KMS-11 (cell line): ENCODE measurements around the gene DNTTIP2.
A peak's percentile ranks its signal among the peaks of the same experiment; 100 is the strongest.

ENCODE experiments used
- H2AFZ ChIP-seq: fragments of 200-600 bp; sonication (generic); 2 replicates; pipeline ENCODE4 v1.6.1; 2016; ENCODE audit warnings: antibody characterized with exemption, mixed run types, low read depth
- H3K27ac ChIP-seq: fragments of 200-600 bp; sonication (generic); 2 replicates; pipeline ENCODE4 v1.6.1; 2016; ENCODE audit warnings: mild to moderate bottlenecking, mixed run types
- H3K27me3 ChIP-seq: fragments of 200-600 bp; sonication (generic); 2 replicates; pipeline ENCODE4 v1.6.1; 2017; ENCODE audit warnings: mild to moderate bottlenecking, low read depth, mixed run types, moderate library complexity; ENCODE audit not compliant: insufficient read depth
- H3K36me3 ChIP-seq: fragments of 200-600 bp; sonication (generic); 2 replicates; pipeline ENCODE4 v1.6.1; 2017; ENCODE audit warnings: mild to moderate bottlenecking, mixed run types; ENCODE audit not compliant: insufficient read depth
- H3K4me1 ChIP-seq: fragments of 200-600 bp; sonication (generic); 2 replicates; pipeline ENCODE4 v1.6.1; 2016; ENCODE audit warnings: mild to moderate bottlenecking, low read depth, mixed run types; ENCODE audit not compliant: poor library complexity, severe bottlenecking
- H3K4me2 ChIP-seq: fragments of 200-600 bp; sonication (generic); 2 replicates; pipeline ENCODE4 v1.7.0; 2016; ENCODE audit warnings: mild to moderate bottlenecking, mixed run types
- H3K4me3 ChIP-seq: fragments of 200-600 bp; sonication (generic); IDR thresholded peaks from 2 replicates; pipeline ENCODE4 v1.6.1; 2017; ENCODE audit warnings: low read depth, low read length, mixed read lengths; ENCODE audit not compliant: insufficient read depth
- H3K79me2 ChIP-seq: fragments of 200-600 bp; sonication (generic); 2 replicates; pipeline ENCODE4 v1.6.1; 2016; ENCODE audit warnings: low read depth, mixed run types; ENCODE audit not compliant: insufficient read depth
- H3K9ac ChIP-seq: fragments of 200-600 bp; sonication (generic); 2 replicates; pipeline ENCODE4 v1.6.1; 2016; ENCODE audit warnings: mild to moderate bottlenecking, mixed run types
- H4K20me1 ChIP-seq: fragments of 200-600 bp; sonication (generic); 2 replicates; pipeline ENCODE4 v1.6.1; 2016; ENCODE audit warnings: mild to moderate bottlenecking, mixed run types; ENCODE audit not compliant: insufficient read depth
- TF ChIP-seq, protein P1 (sequence below): fragments of 200-600 bp; sonication (generic); conservative IDR thresholded peaks from 2 replicates; pipeline ENCODE4 v1.6.1; 2017; ENCODE audit warnings: low read depth, mild to moderate bottlenecking, antibody characterized with exemption, low read length, moderate library complexity, mixed read lengths

The DNTTIP2 gene

GRCh38 chr1:93910305-93910704, 31.3 kb upstream of the DNTTIP2 start:
- Histone ChIP-seq H3K27ac (no peak overlapping the region), H3K4me3 (no peak overlapping the region), H3K79me2 (peaks cover 30% of the 10 kb centered on the region), H3K4me1 (peaks cover 24% of the 10 kb centered on the region), H4K20me1 (no peaks in the 10 kb centered on the region), H3K36me3 (no peaks in the 10 kb centered on the region), H3K27me3 (no peaks in the 10 kb centered on the region), H2AFZ (no peak overlapping the region), H3K9ac (no peak overlapping the region), H3K4me2 (peak overlapping the region; percentile 52)
- TF ChIP-seq, protein P1, sequence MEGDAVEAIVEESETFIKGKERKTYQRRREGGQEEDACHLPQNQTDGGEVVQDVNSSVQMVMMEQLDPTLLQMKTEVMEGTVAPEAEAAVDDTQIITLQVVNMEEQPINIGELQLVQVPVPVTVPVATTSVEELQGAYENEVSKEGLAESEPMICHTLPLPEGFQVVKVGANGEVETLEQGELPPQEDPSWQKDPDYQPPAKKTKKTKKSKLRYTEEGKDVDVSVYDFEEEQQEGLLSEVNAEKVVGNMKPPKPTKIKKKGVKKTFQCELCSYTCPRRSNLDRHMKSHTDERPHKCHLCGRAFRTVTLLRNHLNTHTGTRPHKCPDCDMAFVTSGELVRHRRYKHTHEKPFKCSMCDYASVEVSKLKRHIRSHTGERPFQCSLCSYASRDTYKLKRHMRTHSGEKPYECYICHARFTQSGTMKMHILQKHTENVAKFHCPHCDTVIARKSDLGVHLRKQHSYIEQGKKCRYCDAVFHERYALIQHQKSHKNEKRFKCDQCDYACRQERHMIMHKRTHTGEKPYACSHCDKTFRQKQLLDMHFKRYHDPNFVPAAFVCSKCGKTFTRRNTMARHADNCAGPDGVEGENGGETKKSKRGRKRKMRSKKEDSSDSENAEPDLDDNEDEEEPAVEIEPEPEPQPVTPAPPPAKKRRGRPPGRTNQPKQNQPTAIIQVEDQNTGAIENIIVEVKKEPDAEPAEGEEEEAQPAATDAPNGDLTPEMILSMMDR: no peak

DNA sequence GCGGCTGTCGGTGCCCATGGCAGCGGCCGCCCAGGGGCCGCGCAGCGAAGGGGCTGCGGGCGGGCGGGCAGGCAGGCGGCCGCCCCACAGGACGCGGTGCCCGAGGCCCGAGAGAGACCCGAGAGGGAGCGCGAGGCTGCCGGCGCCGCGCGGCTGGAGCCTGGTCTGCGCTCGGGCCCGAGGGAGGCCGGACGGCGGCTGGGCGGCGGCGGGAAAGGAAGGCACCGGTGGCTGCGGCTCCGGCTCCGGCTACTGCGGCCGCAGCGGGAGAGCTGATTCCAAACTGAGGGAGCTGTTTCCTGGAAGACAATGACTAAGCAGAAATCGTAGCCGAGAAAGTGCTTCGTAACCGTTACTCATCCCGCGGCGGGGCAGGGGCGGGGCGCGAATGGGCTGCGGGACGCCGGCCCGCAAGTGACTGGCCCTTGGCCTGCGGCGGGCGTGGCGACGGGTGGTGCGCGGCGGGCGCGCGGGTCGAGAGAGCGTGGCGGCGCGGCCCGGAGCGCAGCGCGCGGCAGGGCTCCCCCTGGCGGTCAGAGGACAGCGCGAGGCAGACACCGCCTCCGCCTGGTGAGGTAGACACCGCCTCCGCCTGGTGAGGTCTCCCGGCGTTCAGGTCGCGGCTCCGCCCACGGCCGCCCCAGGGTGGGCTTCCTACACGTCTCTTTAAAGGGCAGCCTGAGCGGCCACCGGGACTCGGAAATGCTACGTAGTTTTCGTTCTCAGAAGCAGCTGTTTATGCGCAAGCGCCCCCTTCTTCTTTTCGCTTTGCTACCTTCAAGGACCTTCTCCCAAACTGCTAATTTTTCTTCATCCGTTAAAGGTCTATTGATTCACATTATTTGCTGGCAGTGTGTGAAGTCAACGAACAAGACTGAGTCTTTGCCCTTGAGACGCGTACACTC, 30.4 kb upstream of the DNTTIP2 start, which contains the start of gene GCLM:
TSS of gene GCLM (minus strand) at position 285 of the 905 bp plus-strand sequence. CDS start at position 18, 267 bp downstream.
- H3K4me3 ChIP-seq: peak within 1 kb of the TSS; percentile 50
- peak within 1 kb of the TSS; percentile 64 for H2AFZ ChIP-seq
- H3K9ac ChIP-seq: peak within 1 kb of the TSS; percentile 85
- H3K27ac ChIP-seq: peak within 1 kb of the TSS; percentile 82
- H3K4me1 ChIP-seq: peaks cover 33% of the 10 kb centered on the region
- no peaks in the 10 kb centered on the region for H4K20me1 ChIP-seq
- peaks cover 38% of the 10 kb centered on the region for H3K79me2 ChIP-seq
- H3K4me2 ChIP-seq: peak within 1 kb of the TSS; percentile 64
- H3K36me3 ChIP-seq: no peaks in the 10 kb centered on the region
- H3K27me3 ChIP-seq: no peaks in the 10 kb centered on the region
- TF ChIP-seq, protein P1: peak; percentile 55

- H3K4me3 ChIP-seq: peak overlapping the region; percentile 50
- H3K9ac ChIP-seq: peak overlapping the region; percentile 85
- H3K27ac ChIP-seq: peak overlapping the region; percentile 82
- TF ChIP-seq, protein P1: no peak
- no peaks in the 10 kb centered on the region for H3K27me3 ChIP-seq
- peak overlapping the region; percentile 64 for H3K4me2 ChIP-seq
- no peaks in the 10 kb centered on the region for H3K36me3 ChIP-seq
- peaks cover 42% of the 10 kb centered on the region for H3K4me1 ChIP-seq
- H4K20me1 ChIP-seq: no peaks in the 10 kb centered on the region
- H3K79me2 ChIP-seq: peaks cover 40% of the 10 kb centered on the region
- peak overlapping the region; percentile 41 for H2AFZ ChIP-seq
Observed at GRCh38 chr1:93908394-93909145, 29.6 kb upstream of the DNTTIP2 start.

- Histone ChIP-seq H3K4me3 (no peak overlapping the region), H3K27ac (peak overlapping the region; percentile 82; the same call in 1 of the 2 replicates), H3K79me2 (peaks cover 40% of the 10 kb centered on the region), H3K4me2 (peak overlapping the region; percentile 64), H3K27me3 (no peaks in the 10 kb centered on the region), H3K9ac (no peak overlapping the region), H4K20me1 (no peaks in the 10 kb centered on the region), H3K4me1 (peaks cover 44% of the 10 kb centered on the region), H3K36me3 (no peaks in the 10 kb centered on the region), H2AFZ (no peak overlapping the region)
- TF ChIP-seq, protein P1: no peak
Observed at GRCh38 chr1:93907718-93908117, 28.7 kb upstream of the DNTTIP2 start.
